ENCODE data around the gene RPS6KA2. TPM values are rescaled to one million over a fixed set of nuclear protein-coding genes. Genes with fewer than 3 reads are reported as not detected.

The RPS6KA2 gene
- total RNA-seq, 1 donor from 2014 or later = 12.3 TPM

DNA sequence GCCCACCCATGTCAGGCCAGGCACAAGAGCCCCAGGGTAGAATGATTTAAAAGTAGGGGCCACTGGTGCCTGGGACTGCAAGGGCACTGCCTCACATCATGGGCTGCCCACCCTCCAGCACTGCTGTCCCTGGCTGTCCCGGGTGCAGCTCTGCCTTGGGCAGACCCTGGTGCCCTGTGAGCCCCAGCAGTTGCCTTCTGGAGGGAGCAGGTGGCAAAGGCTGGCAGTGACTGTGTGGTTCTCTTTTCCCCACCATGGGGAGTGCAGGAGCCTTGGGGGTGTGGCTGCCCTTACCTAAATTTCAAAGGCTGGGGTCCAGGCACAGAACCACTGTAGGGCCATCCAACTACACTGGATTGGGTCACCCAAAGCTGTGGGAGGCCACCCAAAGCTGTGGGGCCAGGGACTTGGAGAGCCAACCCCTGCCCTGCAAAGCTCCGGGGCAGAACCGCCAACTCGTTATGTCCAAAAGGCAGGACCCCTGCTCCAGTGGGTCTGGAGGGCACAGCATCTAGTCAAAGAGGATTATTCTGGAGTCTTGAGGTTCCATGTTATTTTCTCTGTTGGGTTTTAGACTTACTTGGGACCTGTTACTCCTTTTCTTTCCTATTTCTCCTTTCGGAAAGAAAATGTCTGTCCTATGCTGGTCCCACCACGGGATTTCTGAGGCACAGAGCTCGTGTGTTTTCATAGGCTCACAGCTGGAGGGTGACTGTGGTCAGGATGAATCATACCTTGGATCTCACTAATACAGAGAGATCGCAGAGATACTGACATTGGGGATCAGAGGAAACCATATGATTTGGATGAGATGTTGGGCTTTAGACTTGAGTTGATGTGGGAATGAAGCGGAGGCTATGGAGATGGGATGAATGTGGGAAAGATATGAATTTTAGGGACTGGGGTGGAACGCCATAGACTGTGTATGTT lies 105.9 kb downstream of the RPS6KA2 start:
- no peak overlapping the region for H3K4me3 Mint-ChIP-seq
- H3K4me1 Mint-ChIP-seq = peaks cover 6% of the 10 kb centered on the region
- H3K27ac Mint-ChIP-seq = no peak overlapping the region
- peaks cover 23% of the 10 kb centered on the region for H3K9me3 Mint-ChIP-seq
- TF ChIP-seq CTCF (IDR thresholded peaks at IDR 0.05; ENCODE audit: unreplicated experiment) = no peak
- no peaks in the 10 kb centered on the region for H3K27me3 Mint-ChIP-seq (ENCODE audit: low read depth)
- DNase-seq (ENCODE audit: low spot score in 2 of 2, unreplicated experiment in 2 of 2) = no peak
- peaks cover 14% of the 10 kb centered on the region for H3K36me3 Mint-ChIP-seq

- H3K27me3 Mint-ChIP-seq (ENCODE audit: low read depth) = no peaks in the 10 kb centered on the region
- no peak for TF ChIP-seq CTCF (IDR thresholded peaks at IDR 0.05; ENCODE audit: unreplicated experiment)
- DNase-seq (ENCODE audit: low spot score in 2 of 2, unreplicated experiment in 2 of 2) = no peak
- H3K4me3 Mint-ChIP-seq = no peak overlapping the region
- no peaks in the 10 kb centered on the region for H3K4me1 Mint-ChIP-seq
- H3K27ac Mint-ChIP-seq = no peak overlapping the region
- H3K9me3 Mint-ChIP-seq = peaks cover 19% of the 10 kb centered on the region
- H3K36me3 Mint-ChIP-seq = peaks cover 18% of the 10 kb centered on the region
Measured at GRCh38 chr6:166516251-166516884, 110.7 kb downstream of the RPS6KA2 start.

DNA sequence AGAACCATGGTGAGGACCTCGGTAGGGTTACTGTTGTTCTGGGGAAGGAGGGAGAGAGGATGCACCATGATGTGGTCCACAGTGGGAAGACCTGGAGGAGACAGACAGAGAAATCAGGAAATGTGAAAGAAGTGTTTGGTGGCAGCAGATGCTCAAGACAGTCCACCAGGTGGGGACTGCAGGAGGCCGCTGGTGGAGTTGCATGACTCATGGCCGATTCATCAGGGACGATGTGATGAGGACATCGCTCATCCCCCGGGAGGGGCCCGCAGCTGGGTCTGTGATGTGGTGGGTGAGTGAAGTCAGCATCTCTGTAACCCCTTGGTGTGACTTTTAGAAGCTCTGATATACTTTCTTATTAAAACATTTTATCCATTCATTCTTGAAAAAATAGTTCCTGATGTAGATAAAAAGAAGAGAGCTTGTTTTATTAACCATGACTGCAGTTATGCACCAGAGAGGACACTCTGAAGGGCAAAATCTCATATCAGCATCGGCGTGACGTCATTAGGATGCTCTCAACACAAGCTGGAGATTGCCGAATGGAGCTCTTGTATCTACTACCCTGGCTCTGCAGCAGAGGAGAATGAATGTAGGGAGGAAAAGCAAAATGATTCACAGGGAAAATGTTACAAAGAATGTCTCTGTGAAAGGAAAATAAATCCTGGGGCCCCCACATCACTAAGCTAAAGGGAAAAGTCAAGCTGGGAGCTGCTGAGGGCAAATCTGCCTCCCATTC lies 111.8 kb downstream of the RPS6KA2 start:
- no peak for DNase-seq (ENCODE audit: low spot score in 2 of 2, unreplicated experiment in 2 of 2)
- H3K9me3 Mint-ChIP-seq = peaks cover 16% of the 10 kb centered on the region
- no peaks in the 10 kb centered on the region for H3K4me1 Mint-ChIP-seq
- no peak overlapping the region for H3K4me3 Mint-ChIP-seq
- H3K27me3 Mint-ChIP-seq (ENCODE audit: low read depth) = no peaks in the 10 kb centered on the region
- H3K36me3 Mint-ChIP-seq = peaks cover 14% of the 10 kb centered on the region
- no peak overlapping the region for H3K27ac Mint-ChIP-seq
- no peak for TF ChIP-seq CTCF (IDR thresholded peaks at IDR 0.05; ENCODE audit: unreplicated experiment)

DNA sequence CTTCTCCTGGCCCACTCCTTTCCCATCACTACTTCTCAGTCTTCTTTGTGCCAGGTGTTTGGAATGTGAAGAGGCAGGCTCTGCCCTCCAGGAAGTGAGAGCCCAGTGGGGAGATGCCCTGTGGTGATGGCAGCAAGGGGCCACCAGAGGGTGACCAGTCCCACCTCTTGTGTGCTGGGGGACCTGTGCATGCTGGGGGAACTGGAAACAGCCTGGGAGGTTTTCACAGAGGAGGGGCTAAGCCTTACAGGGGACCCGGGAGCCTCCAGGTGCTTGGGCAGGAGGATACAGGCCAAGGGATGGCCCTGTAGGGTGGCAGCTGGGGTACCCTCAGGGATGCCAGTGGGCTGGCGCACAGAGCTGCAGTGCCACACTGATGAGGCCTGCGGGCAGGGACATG lies 112.9 kb downstream of the RPS6KA2 start:
- DNase-seq (ENCODE audit: low spot score in 2 of 2, unreplicated experiment in 2 of 2) = no peak
- no peak overlapping the region for H3K4me3 Mint-ChIP-seq
- no peak for TF ChIP-seq CTCF (IDR thresholded peaks at IDR 0.05; ENCODE audit: unreplicated experiment)
- peaks cover 7% of the 10 kb centered on the region for H3K36me3 Mint-ChIP-seq
- no peaks in the 10 kb centered on the region for H3K27me3 Mint-ChIP-seq (ENCODE audit: low read depth)
- H3K4me1 Mint-ChIP-seq = no peaks in the 10 kb centered on the region
- peaks cover 8% of the 10 kb centered on the region for H3K9me3 Mint-ChIP-seq
- H3K27ac Mint-ChIP-seq = no peak overlapping the region

- Mint-ChIP-seq H3K4me1 (no peaks in the 10 kb centered on the region), H3K9me3 (no peaks in the 10 kb centered on the region), H3K27me3 (ENCODE audit: low read depth) (no peaks in the 10 kb centered on the region), H3K27ac (no peak overlapping the region), H3K36me3 (peaks cover 4% of the 10 kb centered on the region), H3K4me3 (no peak overlapping the region)
- no peak for TF ChIP-seq CTCF (IDR thresholded peaks at IDR 0.05; ENCODE audit: unreplicated experiment)
- no peak for DNase-seq (ENCODE audit: low spot score in 2 of 2, unreplicated experiment in 2 of 2)
Measured at GRCh38 chr6:166512567-166512966, 114.5 kb downstream of the RPS6KA2 start.

Data from mesothelial cell of epicardium (in vitro differentiated cells).